ENCODE measurements around the gene CYP2A6.
A peak's percentile ranks its signal among the peaks of the same experiment; 100 is the strongest.
"Not testable (repeated sequence)": the region's sequence is repeated elsewhere in the genome, so short reads cannot be mapped to it uniquely, and the experiment has no call there.

Gene CYP2A6

DNA sequence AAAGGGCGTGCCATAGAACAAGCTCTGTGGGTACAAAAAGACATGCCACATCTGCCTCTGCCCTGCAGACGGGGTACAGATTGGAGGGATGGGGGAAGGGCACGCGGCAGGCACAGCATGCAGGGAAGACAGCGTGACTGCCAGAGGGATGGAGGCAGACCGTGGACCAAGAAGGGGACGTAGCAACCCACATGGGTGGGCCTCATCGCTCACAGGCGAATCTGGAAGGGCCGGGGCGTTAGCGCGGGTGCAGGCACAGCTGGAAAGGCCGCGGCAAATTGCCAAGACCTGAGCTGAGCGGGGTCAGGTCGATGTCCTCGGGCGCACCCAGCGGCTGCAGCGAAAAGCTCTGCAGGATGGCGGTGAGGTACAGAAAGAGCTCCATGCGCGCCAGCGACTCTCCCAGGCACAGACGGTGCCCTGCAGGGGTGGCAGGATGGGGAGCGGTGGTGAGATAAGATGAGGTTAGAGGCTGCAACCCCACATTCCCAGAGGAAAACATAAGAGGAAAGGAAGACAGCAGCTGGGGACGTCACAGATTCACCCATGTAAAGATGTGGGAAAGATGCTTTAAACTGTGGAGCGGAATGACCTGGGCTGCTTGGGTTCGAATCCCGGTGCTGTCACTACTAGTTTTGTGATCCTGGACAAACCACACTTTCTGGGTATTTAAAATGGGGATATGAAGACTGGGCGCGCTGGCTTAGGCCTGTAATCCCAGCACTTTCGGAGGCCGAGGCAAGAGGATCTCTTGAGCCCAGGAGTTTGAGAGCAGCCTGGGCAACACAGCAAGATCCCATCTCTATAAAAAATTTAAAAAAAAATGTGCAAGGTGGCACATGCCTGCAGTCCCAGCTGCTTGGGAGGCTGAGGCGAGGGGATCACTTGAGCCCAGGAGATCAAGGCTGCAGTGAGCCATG, 31.5 kb downstream of the CYP2A6 start:
- DNase-seq (ENCODE audit: low read depth in 2 of 2) = peak; percentile 50 to 52

DNA sequence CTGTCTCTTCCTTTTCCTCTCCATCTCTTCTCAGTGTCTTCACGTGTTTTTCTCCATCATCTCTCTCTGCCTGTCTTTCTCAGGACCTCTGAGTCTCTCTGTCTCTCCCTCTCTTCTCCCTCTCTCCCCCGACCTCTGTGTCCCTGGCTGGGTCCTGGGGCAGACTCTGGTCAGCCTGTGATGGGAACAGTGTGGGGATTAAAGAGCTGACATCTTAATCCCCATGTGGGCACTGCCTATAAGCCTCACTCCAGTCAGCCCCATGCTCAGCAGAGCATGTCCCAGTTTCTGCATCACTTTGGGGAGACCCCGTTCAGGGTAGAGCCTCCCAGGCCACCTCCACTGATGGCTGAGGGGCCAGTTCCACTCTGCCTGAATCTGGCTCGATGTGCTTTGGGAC, 35.0 kb downstream of the CYP2A6 start:
- no peak for DNase-seq (ENCODE audit: low read depth in 2 of 2)

DNA sequence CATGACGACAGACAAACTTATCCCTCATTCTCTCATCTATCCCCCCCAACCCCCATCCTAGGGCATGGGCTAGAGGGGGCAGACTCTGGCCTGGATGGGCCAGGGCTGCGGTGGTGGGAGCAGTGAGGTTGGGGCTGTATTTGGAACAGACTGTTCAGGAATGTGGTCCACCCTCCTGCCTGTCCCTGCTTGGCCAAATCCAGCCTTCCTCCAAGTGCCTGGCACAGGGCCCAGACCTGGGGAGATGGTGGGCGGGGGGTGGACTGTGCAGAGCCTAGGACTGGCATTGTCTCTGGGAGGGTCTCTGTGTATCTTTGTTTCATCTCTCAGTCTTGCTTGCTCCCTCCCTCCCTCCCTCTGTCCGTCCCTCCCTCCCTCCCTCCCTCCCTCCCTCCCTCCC, 37.1 kb downstream of the CYP2A6 start:
- no peak for DNase-seq (ENCODE audit: low read depth in 2 of 2)

GRCh38 chr19:40812571-40812970, 37.7 kb downstream of the CYP2A6 start:
- not testable (repeated sequence) for DNase-seq (ENCODE audit: low read depth in 2 of 2)

- DNase-seq (ENCODE audit: low read depth in 2 of 2) = no peak
Measured at GRCh38 chr19:40811478-40812341, 38.5 kb downstream of the CYP2A6 start.

- not testable (repeated sequence) for DNase-seq (ENCODE audit: low read depth in 2 of 2)
Measured at GRCh38 chr19:40810649-40811408, 39.4 kb downstream of the CYP2A6 start.

- no peak for DNase-seq (ENCODE audit: low read depth in 2 of 2)
Measured at GRCh38 chr19:40810160-40810559, 40.1 kb downstream of the CYP2A6 start.

DNA sequence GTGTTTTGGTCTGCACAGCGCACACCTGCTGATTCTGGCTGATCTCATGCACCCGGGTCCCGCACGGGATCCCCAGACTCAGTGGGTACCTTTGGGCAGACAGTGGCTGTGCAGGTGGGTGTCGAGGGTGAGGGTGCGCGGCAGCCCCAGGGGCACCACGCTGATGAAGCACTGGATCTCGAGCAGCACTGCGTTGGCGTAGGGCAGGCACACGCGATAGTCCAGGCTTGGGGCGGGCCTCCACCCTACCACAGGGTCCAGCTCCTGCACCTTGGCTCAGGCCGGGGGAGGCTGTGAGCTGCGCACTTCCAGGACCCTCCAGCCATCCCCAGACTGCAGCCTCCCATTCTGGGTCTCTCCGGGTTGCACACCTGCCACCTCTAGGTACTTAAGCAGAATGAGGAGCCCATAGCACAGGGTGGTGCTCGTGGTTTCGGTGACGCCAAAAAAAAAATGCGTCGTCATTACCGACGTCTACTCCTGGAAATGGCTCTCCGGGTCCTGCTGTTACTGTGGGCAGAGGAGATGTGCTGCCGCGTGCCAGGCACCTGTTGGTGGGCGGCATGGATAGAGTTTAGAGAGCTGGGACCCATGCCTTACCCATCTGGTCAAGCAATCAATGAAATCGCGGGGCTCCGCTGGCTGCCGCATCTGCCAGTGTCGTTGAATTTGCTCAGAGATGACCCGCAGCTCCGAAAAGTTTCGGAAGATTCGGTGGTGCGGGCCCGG, 40.7 kb downstream of the CYP2A6 start:
- DNase-seq (ENCODE audit: low read depth in 2 of 2) = no peak

GRCh38 chr19:40808497-40808896, 41.8 kb downstream of the CYP2A6 start:
- DNase-seq (ENCODE audit: low read depth in 2 of 2) = no peak

- DNase-seq (ENCODE audit: low read depth in 2 of 2) = no peak
Measured at GRCh38 chr19:40808021-40808325, 42.3 kb downstream of the CYP2A6 start.

DNA sequence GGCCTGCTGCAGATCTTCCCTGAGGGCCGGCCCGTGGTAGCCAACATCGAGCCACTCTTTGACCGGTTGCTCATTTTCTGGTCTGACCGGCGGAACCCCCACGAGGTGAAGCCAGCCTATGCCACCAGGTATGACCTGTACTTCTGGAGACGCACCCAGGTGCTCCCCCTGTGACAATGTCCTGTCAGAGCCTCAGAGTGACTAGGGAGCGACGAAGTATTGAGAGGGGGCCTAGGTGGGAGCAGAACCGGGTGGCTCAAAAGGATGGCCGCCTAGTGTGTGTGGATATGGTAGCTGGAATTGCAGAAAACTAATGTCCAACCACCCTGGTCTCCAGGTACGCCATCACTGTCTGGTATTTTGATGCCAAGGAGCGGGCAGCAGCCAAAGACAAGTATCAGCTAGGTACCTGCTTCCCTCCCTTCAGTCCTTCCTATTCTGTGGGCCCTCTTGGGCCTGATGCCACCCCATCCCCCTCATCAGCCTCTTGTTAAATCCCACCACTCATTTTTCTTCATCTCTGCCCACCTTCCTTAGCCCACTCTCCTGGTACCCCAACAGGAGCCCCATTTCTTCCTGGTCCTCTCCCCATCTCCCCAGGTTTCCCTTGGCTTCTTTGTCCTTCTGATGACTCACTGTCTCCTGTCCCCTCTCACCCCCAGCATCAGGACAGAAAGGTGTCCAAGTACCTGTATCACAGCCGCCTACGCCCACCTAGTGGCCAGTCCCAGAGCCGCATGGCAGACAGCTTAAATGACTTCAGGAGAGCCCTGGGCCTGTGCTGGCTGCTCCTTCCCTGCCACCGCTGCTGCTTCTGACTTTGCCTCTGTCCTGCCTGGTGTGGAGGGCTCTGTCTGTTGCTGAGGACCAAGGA, 42.9 kb downstream of the CYP2A6 start:
- no peak for DNase-seq (ENCODE audit: low read depth in 2 of 2)

- peak; percentile 48 to 52 for DNase-seq (ENCODE audit: low read depth in 2 of 2)
Measured at GRCh38 chr19:40806423-40807146, 43.7 kb downstream of the CYP2A6 start.

DNA sequence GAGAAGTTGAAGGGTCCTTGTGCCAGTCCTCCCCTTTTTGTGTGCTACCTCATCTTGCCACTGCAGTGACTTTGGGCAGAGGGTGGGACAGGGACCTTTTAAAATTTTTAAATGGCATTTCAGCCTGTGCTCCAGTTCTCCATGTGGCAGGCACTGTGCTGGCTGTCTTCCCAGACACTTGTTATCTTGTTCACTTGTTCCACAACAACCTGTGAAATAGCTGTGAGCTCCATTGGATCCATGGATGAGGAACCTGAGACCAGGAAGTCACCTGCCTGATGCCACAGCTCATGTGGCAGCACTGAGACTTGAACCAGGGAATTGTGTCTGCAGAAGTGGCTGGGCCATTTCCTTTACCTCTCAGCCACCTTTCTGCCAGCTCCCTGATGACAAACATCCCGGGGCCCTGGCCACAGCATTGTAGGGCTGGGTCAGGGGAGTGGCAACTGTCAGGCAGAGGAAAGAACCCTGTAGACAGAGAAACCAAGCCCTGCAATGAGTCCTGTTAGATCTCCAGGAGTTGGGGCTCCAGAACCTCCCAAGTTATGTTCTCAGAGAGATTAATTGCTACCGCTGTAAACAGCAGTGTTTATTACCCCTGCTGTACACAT, 44.9 kb downstream of the CYP2A6 start:
- no peak for DNase-seq (ENCODE audit: low read depth in 2 of 2)

DNA sequence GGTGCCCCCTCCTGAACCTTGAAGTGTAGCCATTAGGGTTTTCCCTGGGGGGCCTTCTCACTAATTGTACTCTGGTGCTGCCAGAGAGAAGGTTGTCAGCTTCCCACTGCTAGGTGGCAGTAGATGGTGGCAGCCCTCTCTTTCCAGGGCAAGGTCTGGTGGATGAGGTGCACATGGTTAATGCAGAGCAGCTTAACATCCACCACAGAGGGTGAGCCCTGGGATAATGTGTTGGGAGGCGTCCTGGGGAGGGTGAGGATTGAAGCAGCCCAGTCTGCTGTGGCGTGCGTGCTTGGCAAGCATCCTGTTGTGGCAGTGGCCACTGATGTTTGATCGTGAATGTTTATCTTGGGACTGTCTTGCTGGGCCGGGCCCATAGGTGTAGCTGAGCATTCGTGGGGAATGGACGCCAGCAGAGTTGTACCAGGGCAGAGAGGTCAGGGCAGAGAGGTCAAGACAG, 45.4 kb downstream of the CYP2A6 start:
- DNase-seq (ENCODE audit: low read depth in 2 of 2) = no peak

DNA sequence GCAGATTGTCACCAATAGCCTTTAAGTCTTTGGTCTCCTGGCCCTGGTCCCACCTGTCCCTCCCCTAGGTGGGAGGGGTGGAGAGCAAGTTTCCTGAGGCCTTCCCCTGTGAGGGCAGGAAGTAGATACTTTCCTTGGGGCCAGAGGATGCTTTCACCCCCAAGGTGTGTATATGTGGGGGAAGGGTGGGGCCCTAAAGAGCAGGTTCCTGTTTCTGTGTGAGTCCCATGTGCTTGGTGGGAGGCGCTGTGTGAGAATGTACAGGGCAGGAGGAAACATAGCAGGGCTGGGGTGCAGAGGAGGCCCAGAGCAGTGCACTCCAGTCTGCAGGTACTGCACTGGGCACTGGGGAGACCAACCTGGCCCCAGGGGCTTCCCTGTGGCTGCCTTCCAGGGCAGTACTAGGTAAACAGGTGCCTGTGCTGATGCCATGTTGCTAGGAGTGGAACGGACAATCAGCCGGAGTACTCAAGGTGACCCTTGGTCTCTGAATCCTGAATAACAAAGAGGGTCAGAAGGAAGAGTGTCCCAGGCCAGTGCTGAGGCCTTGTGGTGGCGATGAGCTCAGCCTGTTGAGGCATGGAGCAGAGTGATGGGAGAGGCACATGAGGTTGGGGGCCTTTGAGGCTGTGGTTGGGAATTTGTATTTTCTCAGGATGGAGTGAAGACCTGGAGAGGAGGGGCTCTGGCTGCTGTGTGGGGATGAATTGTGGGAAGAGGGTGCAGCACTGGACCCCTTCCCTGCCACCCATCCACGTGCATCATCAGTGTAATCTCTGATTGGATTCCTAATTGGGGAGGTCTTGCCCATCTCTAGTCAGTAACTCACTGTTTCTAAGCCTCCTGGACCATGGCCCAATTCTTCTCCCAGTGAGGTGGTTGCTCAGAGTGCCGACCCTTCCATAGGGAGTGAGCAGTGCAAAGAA, 46.1 kb downstream of the CYP2A6 start:
- DNase-seq (ENCODE audit: low read depth in 2 of 2) = no peak

GRCh38 chr19:40803170-40803856, 46.9 kb downstream of the CYP2A6 start:
- DNase-seq (ENCODE audit: low read depth in 2 of 2) = no peak

Measured in stimulated activated CD8-positive, alpha-beta memory T cell treated with anti-CD3 and anti-CD28 coated beads, Interleukin-7, amount 100 ng/mL, for 1 hour (primary cell).